ENCODE results near the gene CRNN.

The CRNN gene

GRCh38 chr1:152413909-152414308 lies at the start of gene CRNN:
CRNN (minus strand) TSS chr1:152414263; CDS start chr1:152412233, 2,030 bp downstream.
- DNase-seq (ENCODE audit: low read depth, low spot score): no peak

GRCh38 chr1:152462636-152463035 lies 48.6 kb upstream of the CRNN start:
- no peak for DNase-seq (ENCODE audit: low read depth, low spot score)

GRCh38 chr1:152461544-152461943 lies 47.5 kb upstream of the CRNN start:
- DNase-seq (ENCODE audit: low read depth, low spot score): no peak

- no peak for DNase-seq (ENCODE audit: low read depth, low spot score)
Observed at GRCh38 chr1:152460529-152460899, 46.5 kb upstream of the CRNN start.

GRCh38 chr1:152459596-152460528 lies 45.8 kb upstream of the CRNN start:
- DNase-seq (ENCODE audit: low read depth, low spot score): no peak

GRCh38 chr1:152458384-152459185 lies 44.5 kb upstream of the CRNN start:
- no peak for DNase-seq (ENCODE audit: low read depth, low spot score)

- DNase-seq (ENCODE audit: low read depth, low spot score): no peak
Observed at GRCh38 chr1:152457561-152457960, 43.5 kb upstream of the CRNN start.

GRCh38 chr1:152457071-152457470 lies 43.0 kb upstream of the CRNN start:
- no peak for DNase-seq (ENCODE audit: low read depth, low spot score)

- no peak for DNase-seq (ENCODE audit: low read depth, low spot score)
Observed at GRCh38 chr1:152451254-152451653, 37.2 kb upstream of the CRNN start.

GRCh38 chr1:152449661-152450060 lies 35.6 kb upstream of the CRNN start:
- DNase-seq (ENCODE audit: low read depth, low spot score): no peak

GRCh38 chr1:152448496-152448895 lies 34.4 kb upstream of the CRNN start:
- no peak for DNase-seq (ENCODE audit: low read depth, low spot score)

GRCh38 chr1:152448095-152448494 lies 34.0 kb upstream of the CRNN start:
- no peak for DNase-seq (ENCODE audit: low read depth, low spot score)

GRCh38 chr1:152447484-152447883 lies 33.4 kb upstream of the CRNN start:
- DNase-seq (ENCODE audit: low read depth, low spot score): no peak

- DNase-seq (ENCODE audit: low read depth, low spot score): no peak
Observed at GRCh38 chr1:152444045-152444444, 30.0 kb upstream of the CRNN start.

GRCh38 chr1:152442765-152443164 lies 28.7 kb upstream of the CRNN start:
- DNase-seq (ENCODE audit: low read depth, low spot score): no peak

- DNase-seq (ENCODE audit: low read depth, low spot score): no peak
Observed at GRCh38 chr1:152442301-152442700, 28.2 kb upstream of the CRNN start.

GRCh38 chr1:152441756-152442155 lies 27.7 kb upstream of the CRNN start:
- no peak for DNase-seq (ENCODE audit: low read depth, low spot score)

- no peak for DNase-seq (ENCODE audit: low read depth, low spot score)
Observed at GRCh38 chr1:152440635-152441471, 26.8 kb upstream of the CRNN start.

- DNase-seq (ENCODE audit: low read depth, low spot score): no peak
Observed at GRCh38 chr1:152436593-152437496, 22.8 kb upstream of the CRNN start.

- DNase-seq (ENCODE audit: low read depth, low spot score): no peak
Observed at GRCh38 chr1:152427458-152427857, 13.4 kb upstream of the CRNN start.

GRCh38 chr1:152426731-152427130 lies 12.7 kb upstream of the CRNN start:
- no peak for DNase-seq (ENCODE audit: low read depth, low spot score)

All from iPS DF 19.7 (cell line).